Esophagus muscularis mucosa (tissue), 3 donors: ENCODE data around the gene CHST7.

Source experiments
- CTCF ChIP-seq, 3 experiments: fragments of 200-600 bp in 2 of 3; fragments of 450-650 bp in 1 of 3; sonication (generic) in 2 of 3; IDR thresholded peaks; one replicate each; pipeline ENCODE4 v1.5.1; 2017 to 2019; ENCODE audit warnings: antibody characterized with exemption in 3 of 3, mild to moderate bottlenecking in 2 of 3, moderate library complexity in 1 of 3
- POLR2AphosphoS5 ChIP-seq, 2 donors: sonication (generic); formaldehyde crosslinking; IDR thresholded peaks; one replicate each; pipeline ENCODE4 v1.6.1; 2017; ENCODE audit warnings: antibody characterized with exemption in 2 of 2

- TF ChIP-seq CTCF (IDR thresholded peaks at IDR 0.05) (no peak), POLR2AphosphoS5 (IDR thresholded peaks at IDR 0.05) (peak in 1 of 2 donors; percentile 23)
Measured at GRCh38 chrX:46582966-46583365, 9.4 kb downstream of the CHST7 start.
